Activated CD4-positive, CD25-positive, alpha-beta regulatory T cell treated with anti-CD3 and anti-CD28 coated beads, Interleukin-2, amount 50 U/mL, for 24 hours (primary cell): ENCODE measurements around the gene CTU1.

Source experiments
- ATAC-seq, 2 donors: fragments of 150-1000 bp; cut with Tn5 transposase; one replicate each; pipeline ENCODE4 v1.10.0; 2021; ENCODE audit warnings: mild to moderate bottlenecking in 1 of 2, moderate library complexity in 1 of 2

The CTU1 gene

DNA sequence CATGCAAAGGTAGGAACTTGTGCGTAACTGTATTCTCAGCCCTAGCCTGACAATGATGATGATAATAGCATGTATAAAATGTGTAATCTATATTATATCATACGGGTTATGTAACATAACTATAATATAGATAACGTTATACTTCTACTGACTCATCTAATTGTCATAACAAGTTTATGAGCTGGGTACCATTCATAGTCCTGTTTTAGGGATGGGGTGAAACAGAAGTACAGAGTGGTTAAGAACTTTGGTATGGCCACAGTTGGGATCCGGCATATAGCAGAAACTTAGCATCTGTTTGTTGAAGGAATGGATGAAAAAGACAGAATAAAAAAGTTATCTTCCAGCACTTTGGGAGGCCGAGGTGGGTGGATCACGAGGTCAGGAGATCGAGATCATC, 5.2 kb downstream of the CTU1 start:
- ATAC-seq = no peak

DNA sequence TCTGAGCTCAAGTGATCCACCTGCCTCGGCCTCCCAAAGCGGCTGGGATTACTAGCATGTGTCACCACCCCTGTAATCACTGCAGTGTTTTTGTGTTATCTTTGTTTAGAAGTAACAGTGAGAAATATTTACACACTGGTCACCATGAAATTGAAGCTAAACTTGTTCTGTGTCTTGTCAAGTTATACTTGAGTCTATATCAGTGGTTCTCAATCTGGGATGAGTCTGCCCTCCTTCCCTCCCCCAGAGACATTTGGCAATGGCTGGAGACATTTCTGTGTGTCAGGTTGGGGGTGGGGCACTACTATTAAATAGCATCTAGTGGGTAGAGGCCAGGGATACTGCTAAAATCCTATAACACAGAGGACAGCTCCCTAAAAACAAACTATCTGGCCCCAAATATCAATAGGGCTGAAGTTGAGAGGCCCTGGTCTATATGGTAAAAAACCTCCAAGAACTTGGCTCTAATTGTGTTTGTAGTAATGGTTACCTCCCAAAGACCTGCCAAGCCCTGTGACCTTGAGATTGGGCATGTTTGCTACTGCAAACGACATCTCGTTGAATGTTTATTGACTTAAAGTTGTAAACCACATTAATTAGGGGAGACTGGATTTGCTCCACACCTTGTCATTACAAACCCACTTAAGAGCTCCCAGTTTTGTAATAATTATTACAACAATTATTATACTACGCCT, 6.9 kb downstream of the CTU1 start:
- ATAC-seq = no peak

DNA sequence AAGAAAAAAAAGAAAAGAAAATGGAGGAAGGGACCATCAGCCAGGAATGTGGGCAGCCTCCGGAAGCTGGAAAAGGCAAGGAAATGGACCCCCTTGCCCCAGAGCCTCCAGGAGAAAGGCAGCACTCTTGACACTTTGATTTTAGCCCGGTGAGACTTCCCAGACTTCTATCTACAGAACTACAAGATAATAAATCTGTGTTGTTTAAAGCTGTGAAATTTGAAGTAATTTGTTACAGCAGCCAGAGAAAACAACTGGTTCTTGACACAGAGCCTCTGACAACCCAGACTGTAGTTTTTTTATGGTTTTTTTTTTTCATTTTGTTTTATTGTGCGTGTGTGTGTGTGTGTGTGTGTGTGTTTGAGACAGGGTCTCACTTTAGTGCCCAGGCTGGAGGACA, 7.6 kb downstream of the CTU1 start:
- ATAC-seq = no peak

DNA sequence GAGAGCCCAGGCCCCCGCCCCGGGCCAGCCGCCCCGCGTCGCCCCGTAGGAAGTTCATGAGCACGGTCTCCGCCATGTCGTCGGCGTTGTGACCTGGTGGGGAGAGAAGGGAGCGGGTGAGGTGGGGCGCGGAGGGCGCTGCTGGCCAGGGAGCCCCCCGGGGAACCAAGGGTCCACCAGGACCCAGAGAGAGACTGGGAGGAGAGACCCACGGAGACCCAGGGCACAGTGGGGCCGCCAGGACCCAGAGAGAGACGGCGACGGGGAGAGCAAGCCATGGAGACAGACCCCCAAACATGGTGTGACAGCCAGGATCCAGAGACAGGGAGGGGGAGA, 9.2 kb downstream of the CTU1 start:
- ATAC-seq = no peak

DNA sequence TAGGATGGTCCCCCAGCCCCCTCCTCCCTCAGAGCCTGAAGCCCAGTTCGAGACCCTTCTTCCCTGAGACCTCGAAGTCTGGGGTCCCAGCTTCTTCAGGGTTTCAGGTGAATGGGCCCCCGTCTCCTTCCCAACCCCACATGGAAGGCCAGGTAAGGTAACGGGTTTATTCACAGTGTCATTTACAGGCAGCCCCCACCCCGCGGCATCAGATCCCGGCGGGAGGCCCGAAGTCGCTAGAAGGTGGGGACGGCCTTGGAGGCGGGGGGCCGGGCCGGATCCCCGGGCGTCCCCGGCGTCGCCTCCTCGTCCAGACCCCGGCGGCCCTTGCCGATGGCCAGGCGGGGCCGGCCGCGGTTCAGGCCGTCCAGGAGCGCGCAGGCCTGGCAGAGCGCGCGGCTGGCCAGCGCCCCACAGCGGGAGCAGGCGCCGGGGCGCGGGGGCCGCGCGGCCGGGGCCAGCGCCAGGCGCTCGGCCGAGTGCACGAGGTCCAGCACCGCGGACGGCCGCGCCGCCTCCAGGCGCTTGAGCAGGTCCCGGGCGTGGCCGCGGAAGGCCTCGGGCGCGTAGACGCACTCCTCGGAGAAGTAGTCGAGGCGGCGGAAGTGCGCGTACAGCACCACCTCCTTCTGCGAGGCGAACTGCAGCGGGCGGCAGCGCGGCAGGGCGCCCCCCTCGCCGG, 9.7 kb downstream of the CTU1 start:
- ATAC-seq = peak; percentile 55 to 63

DNA sequence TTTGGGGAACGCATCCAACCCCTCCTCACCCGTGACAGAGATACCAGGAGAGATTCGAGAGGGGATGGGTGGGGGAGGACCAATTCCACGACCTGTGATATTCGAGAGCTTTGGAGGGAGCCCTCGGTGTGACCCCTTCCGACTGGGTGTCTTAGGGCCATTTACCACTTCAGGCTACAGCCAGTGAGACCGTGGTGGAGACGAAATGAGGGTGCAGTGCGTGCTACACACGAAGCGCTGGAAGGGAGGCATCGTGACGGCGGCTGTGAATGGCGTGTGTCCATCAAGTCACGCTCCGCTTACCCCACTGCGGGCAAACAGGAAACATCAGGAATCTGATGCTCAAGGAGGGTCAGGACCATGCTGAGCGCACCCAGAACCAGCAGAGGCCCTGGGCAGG, 10.4 kb downstream of the CTU1 start:
- no peak for ATAC-seq

DNA sequence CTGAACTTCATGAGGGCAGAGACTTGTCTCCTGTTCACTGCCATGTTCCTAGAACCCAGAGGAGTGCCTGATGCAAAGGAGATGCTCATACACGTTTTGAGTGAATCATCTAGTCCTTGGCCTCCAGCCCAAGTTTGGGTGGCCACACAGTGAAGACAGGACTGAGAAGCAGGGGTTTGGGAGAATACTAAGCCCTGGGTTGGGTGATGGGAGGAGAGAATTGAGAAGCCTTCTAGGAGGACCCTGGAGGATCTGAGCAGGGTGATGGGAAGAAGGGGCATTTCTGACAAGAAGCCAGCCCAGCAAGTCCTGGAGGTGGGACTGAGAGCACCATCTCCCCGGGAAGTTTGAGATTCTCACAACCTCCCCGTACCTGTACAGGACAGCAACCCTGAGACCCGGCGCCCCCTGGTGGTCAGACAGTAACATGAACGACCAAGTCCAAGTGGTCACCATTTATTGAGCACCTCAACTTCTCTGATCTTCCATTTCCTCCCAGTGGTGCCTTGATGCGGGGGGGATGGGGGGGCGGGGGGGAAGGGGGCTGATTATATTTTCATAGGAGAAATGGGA, 11.0 kb downstream of the CTU1 start:
- peak in 1 of 2 donors; percentile 61 for ATAC-seq

DNA sequence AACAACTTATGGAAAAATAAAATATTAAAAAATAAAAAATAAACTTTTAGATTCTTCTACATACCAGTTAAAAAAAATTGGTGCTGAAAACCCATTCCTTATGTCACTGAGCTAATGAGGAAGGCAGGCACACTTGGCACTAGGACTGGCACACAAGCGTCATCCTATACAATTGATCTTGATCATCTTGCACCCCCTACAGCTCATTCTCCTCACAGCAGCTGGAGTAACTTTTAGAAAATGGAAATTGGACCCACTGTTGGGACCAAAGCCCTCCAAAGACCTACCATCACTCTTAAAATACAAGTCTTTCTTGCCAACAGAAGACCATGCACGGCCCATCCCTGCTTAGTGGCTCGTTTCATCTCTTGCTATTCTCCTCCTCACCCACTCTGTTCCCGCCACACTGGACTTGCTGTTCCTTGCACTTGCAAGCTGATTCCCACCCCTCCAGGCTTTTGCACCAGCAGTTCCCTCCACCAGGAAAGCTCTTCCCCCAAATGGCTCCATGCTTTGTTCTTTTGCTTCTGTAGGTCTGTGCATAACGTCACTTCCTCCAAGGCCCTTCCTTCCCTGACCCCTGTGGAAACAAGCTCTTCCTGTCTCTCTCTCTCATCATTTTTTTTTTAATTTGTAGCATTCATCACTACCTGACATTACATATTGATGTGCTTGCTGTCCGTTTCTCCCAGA, 11.6 kb downstream of the CTU1 start:
- no peak for ATAC-seq

DNA sequence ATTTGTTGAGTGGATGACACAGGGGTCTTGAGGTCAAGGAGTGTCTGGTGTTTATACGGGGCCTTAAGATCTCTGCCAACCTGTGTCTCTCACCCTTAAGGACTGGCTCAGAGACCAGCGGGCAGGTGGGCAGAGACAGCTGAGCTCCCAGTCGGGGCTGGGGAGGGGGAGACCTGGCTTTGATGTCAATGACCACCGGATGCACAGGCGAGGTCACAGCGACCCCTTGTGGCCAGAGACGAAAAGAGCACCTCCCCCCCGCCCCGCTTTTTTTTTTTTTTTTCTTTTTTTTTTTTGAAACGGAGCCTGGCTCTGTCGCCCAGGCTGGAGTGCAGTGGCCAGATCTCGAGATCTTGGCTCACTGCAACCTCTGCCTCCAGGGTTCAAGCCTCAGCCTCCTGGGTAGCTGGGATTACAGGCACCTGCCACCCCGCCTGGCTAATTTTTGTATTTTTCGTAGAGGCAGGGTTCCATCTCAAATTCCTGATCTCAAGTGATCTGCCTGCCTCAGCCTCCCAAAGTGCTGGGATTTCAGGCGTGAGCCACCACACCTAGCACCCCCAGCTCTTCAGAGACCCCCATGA, 13.4 kb downstream of the CTU1 start:
- no peak for ATAC-seq

DNA sequence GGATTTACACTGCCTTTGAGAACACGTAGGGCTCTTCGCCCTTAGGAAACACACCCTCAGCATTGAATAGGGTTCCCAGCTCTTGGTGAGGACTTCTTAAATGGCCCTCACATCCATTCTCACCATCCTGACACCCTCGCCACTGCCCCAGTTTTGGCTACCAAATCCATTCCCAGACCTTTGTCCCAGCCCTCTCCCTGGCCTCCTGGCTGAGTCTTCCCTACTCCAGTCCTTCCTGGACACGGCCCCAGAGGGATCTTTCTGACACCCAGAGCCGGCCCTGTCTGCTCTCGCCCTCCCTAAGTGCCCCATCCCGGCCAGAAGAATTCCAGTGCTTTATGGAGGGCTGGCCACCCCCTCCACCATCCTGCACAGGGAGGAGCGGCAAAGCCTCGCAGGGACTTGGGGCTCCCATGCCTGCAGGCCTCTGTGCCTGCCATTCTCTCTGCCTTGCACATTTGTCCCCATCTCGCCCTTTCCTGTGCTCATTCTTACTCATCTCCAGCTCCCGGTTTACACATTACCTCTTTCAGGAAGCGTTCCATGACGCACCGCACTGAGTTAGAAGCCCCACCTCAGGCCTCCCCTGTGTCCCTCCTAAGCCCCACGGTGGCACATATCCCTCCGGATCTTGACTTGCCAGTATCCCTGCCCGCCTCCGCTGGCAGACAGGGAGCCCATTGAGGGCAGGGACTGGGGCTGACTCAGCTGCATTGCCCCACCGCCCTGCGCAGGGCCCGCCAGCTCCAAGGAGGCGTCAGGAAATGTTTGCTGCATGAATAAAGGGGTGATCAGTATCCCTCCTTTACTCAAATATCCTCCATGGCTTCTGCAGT, 14.5 kb downstream of the CTU1 start:
- ATAC-seq = no peak

DNA sequence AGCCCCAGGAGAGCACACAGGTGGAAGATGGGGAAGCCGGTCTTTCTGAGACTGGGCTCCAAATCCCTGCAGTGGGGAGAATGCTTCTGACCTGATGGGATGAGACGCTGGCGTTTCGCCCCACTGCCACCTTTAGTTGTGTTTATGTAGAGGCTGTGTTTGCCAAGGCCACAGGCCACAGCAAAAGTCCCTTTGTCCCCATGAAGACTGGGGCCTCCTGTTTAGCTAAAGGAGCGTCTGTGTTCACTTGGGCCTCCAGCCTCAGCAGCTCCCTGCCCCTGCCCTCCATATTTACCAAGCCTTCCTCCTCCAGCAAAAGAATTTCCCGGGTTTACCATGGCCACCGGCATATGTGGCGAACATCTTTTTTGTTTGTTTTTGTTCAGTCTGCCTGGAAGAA, 15.1 kb downstream of the CTU1 start:
- ATAC-seq = no peak

DNA sequence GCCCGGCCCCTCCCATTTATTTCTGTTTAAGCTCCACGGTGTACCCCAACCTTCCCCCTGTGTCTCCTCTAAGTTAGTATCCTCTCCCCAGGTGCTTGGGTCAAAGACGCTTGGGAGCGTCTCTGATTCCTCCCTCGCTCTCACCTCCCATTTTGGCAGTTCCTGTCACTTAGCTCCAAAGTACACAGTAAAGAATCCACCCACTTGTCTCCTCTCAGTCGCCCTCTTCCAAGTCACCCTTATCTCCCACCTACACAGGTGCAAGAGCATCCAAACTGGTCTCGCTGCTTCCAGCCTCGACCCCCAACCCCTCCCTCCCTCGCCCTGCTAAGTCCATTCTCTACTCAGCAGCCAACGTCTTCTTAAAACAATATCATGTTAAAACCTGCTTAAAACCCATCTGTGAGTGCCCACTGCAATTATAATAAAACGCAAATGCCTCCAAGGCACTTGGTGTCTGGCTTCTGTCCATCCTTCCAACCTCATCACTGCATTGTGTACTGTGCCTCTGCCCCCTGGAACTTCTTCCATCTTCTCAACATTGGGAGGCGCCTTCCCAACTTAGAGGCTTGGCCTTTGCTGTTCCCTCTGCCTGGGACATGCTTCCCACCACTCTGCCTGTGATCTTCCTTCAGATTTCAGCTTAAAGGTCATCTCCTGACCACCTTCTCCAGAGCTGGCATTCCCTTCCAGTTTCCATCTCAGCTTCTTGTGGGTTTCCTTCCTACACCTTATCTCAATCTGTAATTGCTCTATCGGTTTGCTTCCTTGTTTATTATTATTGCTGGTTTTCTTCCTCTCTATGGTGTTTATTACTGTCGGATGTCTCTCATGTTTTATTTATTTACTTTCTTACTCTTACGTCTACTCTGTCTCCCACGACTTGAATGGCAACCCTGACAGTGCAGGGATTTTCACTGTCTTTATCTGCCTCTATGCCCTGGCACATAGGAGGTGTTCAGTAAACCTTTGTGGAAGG, 16.0 kb downstream of the CTU1 start:
- no peak for ATAC-seq

DNA sequence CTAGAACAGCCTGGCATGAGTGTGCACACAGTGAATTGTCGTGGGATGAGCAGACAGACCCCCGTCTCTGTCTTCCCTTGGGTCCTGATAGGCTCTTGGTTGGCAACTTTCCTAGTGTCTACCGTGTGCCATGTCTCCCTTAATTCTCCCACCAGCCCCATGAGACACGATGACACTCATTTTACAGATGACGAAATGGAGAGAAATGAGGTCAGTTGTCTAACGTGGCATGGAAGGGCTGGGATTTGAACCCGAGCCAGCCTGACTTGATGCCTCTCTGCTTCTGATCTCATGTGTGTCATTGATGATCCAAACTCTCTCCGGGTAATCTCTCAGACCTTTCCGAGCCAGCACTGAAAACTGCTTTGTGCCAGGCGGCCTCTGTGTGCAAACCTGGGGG, 17.1 kb downstream of the CTU1 start:
- no peak for ATAC-seq

DNA sequence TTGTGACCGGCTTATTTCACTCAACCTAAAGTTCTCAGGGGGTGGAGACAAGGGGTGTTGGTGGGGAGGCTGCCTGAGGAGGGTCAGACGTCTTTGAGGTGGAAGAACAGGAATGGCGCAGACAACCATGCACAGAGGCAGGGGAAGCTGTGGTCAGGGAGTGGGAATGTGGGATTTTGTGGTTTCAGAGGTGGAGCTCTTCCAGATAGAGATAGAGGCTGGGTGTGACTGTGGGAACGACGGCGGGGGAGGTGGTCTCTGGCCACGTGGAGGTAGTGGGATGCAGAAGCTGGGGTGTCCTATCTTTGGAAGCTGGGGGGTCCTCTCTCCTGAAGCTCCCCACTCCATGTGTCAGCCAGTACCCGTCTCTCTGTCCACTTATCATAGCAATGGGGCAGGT, 17.7 kb downstream of the CTU1 start:
- ATAC-seq = no peak

DNA sequence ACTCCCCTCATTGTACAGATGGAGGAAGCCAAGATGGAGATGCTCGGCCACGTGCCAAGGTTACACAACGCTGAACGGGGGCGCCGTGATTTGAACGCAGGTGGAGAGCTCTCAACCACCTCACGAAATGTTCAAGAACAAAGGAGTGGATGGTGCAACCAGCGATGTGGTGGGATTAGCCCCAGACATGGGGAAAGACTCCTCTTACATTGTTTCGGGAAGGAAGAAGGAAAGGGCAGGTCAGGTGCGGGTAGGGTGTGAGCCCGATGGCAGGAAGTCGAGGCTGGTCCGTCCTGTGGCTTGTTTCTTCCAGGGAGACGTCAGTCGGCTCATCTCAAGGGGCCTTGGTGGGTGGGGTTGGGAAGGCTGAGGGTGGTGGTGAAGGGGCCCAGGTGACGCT, 18.4 kb downstream of the CTU1 start:
- ATAC-seq = no peak

DNA sequence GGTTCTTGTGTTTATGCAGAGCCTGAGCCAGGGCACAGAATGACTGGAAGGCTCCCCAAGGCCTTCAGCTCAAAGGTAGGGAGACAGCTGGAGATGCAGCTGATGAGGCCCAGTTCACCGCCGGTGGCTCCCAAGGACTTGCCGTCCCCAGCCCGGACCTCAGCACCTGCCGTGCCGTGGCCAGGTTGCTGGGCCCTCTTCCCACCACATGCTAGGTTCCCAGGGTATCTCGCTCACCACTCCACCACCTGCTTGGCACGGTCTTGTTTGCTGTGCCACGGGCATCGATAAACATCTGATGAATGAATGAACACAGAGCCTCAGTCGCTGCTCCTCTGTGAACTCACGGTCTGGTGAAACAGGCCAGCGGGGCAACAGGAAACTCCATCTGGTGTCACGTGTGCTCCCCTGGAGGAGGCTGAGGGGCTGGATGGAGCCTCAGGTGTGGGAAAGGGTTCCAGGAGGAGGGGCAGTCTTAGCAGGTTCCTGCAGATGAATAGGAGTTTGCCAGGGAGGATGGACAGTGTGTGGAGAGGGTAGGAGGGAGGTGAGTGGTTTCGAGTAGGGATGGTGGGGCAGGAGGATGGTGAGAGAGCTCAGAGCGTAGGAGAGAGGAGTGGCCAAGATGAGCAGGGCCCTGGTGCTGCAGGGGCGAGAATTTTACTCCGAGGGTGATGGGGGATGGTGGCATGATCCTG, 21.9 kb downstream of the CTU1 start:
- ATAC-seq = no peak

DNA sequence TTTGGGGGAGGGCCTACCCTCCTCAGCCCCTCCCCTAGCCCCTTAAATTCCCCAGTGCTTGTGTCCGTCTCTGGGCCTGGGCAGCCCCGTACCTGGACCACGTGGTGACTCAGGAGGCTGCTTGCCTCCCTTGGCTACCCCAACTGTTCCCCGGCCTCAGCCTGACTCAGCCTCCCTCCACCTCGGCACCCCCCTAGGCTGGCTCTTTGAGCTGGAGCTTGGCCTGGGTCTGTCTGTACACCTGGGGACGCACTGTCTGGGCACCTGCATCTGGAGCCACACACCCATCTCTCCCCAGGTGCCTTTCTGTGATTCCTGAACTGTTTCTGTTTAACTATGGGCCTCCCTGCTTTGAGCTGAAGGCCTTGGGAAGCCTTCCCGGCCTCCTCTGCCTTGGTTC, 23.7 kb downstream of the CTU1 start:
- no peak for ATAC-seq

DNA sequence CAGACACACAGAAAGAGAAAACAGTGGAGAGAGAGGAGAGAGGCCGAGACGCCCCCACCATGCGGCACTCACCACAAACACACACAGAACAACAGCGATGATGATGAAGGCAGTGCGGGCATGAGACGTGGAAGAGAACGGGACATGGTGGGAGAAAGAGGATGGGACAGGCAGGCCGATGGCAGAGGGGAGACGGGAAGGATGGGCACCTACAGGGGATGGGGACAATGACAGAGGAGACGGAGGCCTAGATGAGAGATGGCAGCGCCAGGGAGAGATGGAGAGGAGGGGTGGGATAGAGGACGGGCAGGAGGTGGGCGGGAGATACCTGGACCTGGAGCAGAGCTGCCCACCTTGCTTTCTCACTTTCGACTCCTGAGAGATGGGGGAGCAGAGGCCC, 24.4 kb downstream of the CTU1 start:
- ATAC-seq = no peak

DNA sequence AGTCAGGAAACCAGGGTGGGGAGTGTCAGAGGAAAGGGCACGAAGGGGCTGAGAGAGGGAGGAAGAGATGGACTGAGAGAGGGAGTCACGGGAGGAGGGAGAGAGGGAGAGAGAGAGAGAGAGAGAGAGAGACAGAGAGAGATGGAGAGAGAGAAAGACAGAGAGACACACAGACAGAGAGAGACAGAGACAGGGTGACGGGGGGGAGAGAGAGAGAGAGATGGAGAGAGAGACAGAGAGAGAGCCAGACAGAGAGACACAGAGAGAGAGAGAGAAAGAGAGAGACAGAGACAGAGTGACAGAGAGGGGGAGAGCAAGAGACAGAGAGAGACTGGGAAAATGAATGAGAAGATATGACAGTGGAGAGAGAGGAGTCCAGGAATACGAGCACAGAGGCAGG, 25.0 kb downstream of the CTU1 start:
- ATAC-seq = no peak

DNA sequence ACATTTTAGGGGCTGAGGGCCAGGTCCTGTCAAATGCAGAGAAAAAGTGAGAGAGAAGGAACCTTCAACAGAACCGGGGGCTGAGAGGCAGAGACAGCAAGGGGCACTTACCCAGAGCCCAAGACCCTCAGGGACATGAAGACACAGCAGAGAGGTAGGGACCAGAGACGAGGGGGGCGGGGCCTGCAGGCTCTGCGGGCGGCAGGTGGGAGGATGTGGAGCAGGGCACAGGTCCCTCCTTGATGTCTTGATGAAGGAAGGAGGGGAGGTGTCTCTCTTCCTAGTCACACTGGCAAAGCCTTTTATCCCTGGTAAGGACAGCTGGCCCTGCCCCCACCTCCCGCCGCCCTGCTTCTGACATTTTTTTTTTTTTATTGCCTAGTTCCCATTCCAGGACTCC, 25.6 kb downstream of the CTU1 start, which contains the start of gene KLK14:
KLK14 (minus strand) TSS at position 277 of the 400 bp plus-strand sequence; CDS start at position 4, 273 bp downstream.
- no peak for ATAC-seq

DNA sequence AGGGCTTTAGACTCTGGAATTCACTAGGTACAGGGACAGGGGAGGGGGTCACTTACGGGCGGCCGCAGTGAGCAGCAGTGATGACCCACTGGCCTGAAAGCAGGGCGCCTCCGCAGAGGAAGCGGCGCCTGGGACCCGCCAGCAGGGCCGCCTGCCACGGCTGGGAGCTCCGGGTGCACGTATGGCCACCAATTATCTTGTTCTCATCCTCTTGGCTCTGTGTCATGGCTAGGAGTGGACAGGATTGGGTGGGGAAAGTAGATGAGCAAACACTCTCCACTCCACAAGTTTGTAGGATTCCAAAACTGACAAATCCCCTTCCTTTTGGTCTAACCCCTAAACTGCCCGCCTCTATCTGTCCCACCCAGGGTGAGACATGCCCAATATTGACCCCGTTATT, 26.7 kb downstream of the CTU1 start:
- no peak for ATAC-seq
